Common myeloid progenitor, CD34-positive (primary cell): ENCODE measurements around the gene UVSSA.
A peak's percentile ranks its signal among the peaks of the same experiment; 100 is the strongest.

ENCODE experiments used
- CTCF ChIA-PET: fragments of 350-600 bp; sonication (Branson Sonifier 250); formaldehyde crosslinking; loops from one replicate; lab custom pipeline; 2021; ENCODE audit warnings: antibody characterized with exemption; lab: Charles Lee
- POLR2A ChIA-PET: fragments of 350-600 bp; sonication (Branson Sonifier 250); formaldehyde crosslinking; loops from one replicate; lab custom pipeline; 2021; ENCODE audit warnings: antibody characterized with exemption; lab: Charles Lee
- DNase-seq, 3 donors: peaks; one replicate each; pipeline versions ENCODE4 v3.0.0 to v3.0.0-alpha.2; 2013
- H3K27ac ChIP-seq, 2 experiments: 1 replicate in 1 of 2; 2 replicates in 1 of 2; pipeline ENCODE4 v1.7.0; 2013; ENCODE audit warnings: inconsistent platforms in 2 of 2, low read length in 2 of 2, mild to moderate bottlenecking in 2 of 2, low read depth in 1 of 2, moderate library complexity in 1 of 2; ENCODE audit not compliant: severe bottlenecking in 2 of 2, insufficient read depth in 1 of 2, poor library complexity in 1 of 2
- H3K27me3 ChIP-seq, 5 experiments: replicated peaks in 2 of 5; 1 replicate in 3 of 5; 2 replicates in 2 of 5; pipeline versions ENCODE4 v1.6.1 to v1.7.0; 2013; ENCODE audit warnings: low read length in 4 of 5, mild to moderate bottlenecking in 2 of 5, moderate library complexity in 2 of 5, inconsistent platforms in 1 of 5; ENCODE audit not compliant: insufficient read depth in 5 of 5, control insufficient read depth in 4 of 5
- H3K36me3 ChIP-seq, 4 experiments: 1 replicate in 2 of 4; 2 replicates in 2 of 4; pipeline versions ENCODE4 v1.6.1 to v1.7.0; 2013; ENCODE audit warnings: low read length in 3 of 4, control low read depth in 1 of 4, mild to moderate bottlenecking in 1 of 4; ENCODE audit not compliant: control insufficient read depth in 4 of 4, insufficient read depth in 4 of 4
- H3K4me1 ChIP-seq, 4 experiments: 1 replicate in 3 of 4; 2 replicates in 1 of 4; pipeline versions ENCODE4 v1.6.1 to v1.7.1; 2013; ENCODE audit warnings: low read length in 3 of 4, mild to moderate bottlenecking in 3 of 4, control low read depth in 1 of 4, inconsistent platforms in 1 of 4, moderate library complexity in 1 of 4; ENCODE audit not compliant: control insufficient read depth in 4 of 4, insufficient read depth in 4 of 4; ENCODE audit errors: control extremely low read depth in 1 of 4
- H3K4me3 ChIP-seq, 7 experiments: 1 replicate in 4 of 7; 2 replicates in 3 of 7; pipeline versions ENCODE4 v1.5.1 to v1.7.0; 2013; ENCODE audit warnings: mild to moderate bottlenecking in 7 of 7, low read length in 6 of 7, moderate library complexity in 6 of 7, inconsistent platforms in 2 of 7, low read depth in 2 of 7, control low read depth in 1 of 7; ENCODE audit not compliant: insufficient read depth in 4 of 7, control insufficient read depth in 1 of 7; ENCODE audit errors: extremely low read depth in 1 of 7
- H3K9me3 ChIP-seq, 5 experiments: 1 replicate in 4 of 5; 2 replicates in 1 of 5; pipeline versions ENCODE4 v1.6.1 to v1.7.1; 2013; ENCODE audit warnings: low read length in 4 of 5, mild to moderate bottlenecking in 2 of 5, inconsistent platforms in 1 of 5, low read depth in 1 of 5, moderate library complexity in 1 of 5; ENCODE audit not compliant: control insufficient read depth in 4 of 5, insufficient read depth in 2 of 5; ENCODE audit errors: control extremely low read depth in 1 of 5
- WGBS: methylation state at CpG from one replicate; pipeline ENCODE4 v1.1.5; 2013; ENCODE audit not compliant: insufficient coverage; 5-methylcytosine and 5-hydroxymethylcytosine counted together

UVSSA gene

GRCh38 chr4:1362046-1362445 is 15.0 kb downstream of the UVSSA start:
- no peak overlapping the region for H3K27ac ChIP-seq
- ChIA-PET POLR2A (no interaction called here), CTCF (no interaction called here)
- no peaks in the 10 kb centered on the region for H3K4me1 ChIP-seq
- no peak for DNase-seq
- peaks cover 0 to 7% (median 3%) of the 10 kb centered on the region in 4 experiments for H3K36me3 ChIP-seq
- H3K9me3 ChIP-seq: no peaks in the 10 kb centered on the region
- WGBS: 100% methylated on average over 8 of the region's 10 CpGs
- H3K4me3 ChIP-seq: no peak overlapping the region
- no peaks in the 10 kb centered on the region for H3K27me3 ChIP-seq

GRCh38 chr4:1362521-1362920 is 15.5 kb downstream of the UVSSA start:
- WGBS: 95% methylated on average over 17 of the region's 17 CpGs
- H3K27me3 ChIP-seq: no peaks in the 10 kb centered on the region
- no peak for DNase-seq
- no peak overlapping the region for H3K4me3 ChIP-seq
- no peaks in the 10 kb centered on the region for H3K9me3 ChIP-seq
- ChIA-PET CTCF (no interaction called here), POLR2A (no interaction called here)
- H3K27ac ChIP-seq: no peak overlapping the region
- H3K4me1 ChIP-seq: no peaks in the 10 kb centered on the region
- peaks cover 0 to 7% (median 3%) of the 10 kb centered on the region in 4 experiments for H3K36me3 ChIP-seq

GRCh38 chr4:1363513-1363912 is 16.5 kb downstream of the UVSSA start:
- CTCF ChIA-PET: no interaction called here
- Histone ChIP-seq H3K27ac (no peak overlapping the region), H3K4me3 (no peak overlapping the region), H3K4me1 (no peaks in the 10 kb centered on the region), H3K9me3 (no peaks in the 10 kb centered on the region), H3K36me3 (peaks cover 0 to 7% (median 3%) of the 10 kb centered on the region in 4 experiments), H3K27me3 (no peaks in the 10 kb centered on the region)
- 97% methylated on average over 10 of the region's 11 CpGs for WGBS
- DNase-seq: no peak
- POLR2A ChIA-PET: no interaction called here

DNA sequence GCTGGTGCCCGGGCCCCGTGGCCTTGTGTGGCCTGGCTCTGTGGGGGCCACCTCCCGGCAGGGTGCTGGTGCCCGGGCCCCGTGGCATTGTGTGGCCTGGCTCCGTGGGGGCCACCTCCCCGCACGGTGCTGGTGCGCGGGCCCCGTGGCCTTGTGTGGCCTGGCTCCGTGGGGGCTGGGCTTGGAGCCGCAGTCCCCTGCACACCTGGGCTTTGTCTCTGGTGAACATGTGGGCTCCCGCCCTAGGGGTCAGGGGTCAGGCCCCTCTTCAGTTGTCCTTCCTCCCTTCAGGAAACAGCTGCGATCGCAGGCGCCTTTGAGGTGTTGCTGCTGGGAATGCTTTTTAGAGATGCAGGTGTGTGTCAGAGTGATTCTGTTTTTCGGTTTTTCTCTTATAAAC is 17.2 kb downstream of the UVSSA start:
- no peaks in the 10 kb centered on the region for H3K9me3 ChIP-seq
- POLR2A ChIA-PET: no interaction called here
- no peaks in the 10 kb centered on the region for H3K27me3 ChIP-seq
- no peak for DNase-seq
- no peak overlapping the region for H3K4me3 ChIP-seq
- H3K27ac ChIP-seq: no peak overlapping the region
- H3K36me3 ChIP-seq: peaks cover 0 to 7% (median 3%) of the 10 kb centered on the region in 4 experiments
- H3K4me1 ChIP-seq: no peaks in the 10 kb centered on the region
- WGBS: over 99% methylated on average over 14 of the region's 18 CpGs
- CTCF ChIA-PET: no interaction called here

DNA sequence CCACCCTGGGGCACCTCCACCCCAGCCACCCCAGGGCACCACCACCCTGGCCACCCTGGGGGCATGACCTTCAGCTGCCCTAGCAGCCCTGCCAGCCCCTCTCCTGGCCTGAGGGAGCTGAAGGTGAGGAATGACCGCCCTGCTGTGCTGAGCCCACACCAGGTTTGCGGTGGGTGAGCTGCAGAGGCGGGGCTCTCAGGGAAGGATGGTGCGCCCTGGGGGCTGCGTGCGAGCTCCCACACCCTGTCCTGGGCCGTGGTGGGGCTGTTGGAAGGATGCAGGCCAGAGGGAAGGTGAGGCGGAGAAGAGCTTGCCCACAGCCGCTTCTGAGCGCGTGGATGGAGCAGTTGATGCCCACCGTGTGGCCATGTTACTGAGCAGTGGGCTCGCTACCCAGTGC is 17.7 kb downstream of the UVSSA start:
- WGBS: 95% methylated on average over 12 of the region's 13 CpGs
- Histone ChIP-seq H3K4me3 (no peak overlapping the region), H3K27me3 (no peaks in the 10 kb centered on the region), H3K9me3 (no peaks in the 10 kb centered on the region), H3K4me1 (no peaks in the 10 kb centered on the region), H3K27ac (no peak overlapping the region), H3K36me3 (peaks cover 0 to 7% (median 3%) of the 10 kb centered on the region in 4 experiments)
- DNase-seq: no peak
- CTCF ChIA-PET: interaction anchor here (0.9 kb wide), 1 partner anchor 27 kb away, joined by 3 read pairs; no protein-coding TSS in a partner anchor
- POLR2A ChIA-PET: no interaction called here

DNA sequence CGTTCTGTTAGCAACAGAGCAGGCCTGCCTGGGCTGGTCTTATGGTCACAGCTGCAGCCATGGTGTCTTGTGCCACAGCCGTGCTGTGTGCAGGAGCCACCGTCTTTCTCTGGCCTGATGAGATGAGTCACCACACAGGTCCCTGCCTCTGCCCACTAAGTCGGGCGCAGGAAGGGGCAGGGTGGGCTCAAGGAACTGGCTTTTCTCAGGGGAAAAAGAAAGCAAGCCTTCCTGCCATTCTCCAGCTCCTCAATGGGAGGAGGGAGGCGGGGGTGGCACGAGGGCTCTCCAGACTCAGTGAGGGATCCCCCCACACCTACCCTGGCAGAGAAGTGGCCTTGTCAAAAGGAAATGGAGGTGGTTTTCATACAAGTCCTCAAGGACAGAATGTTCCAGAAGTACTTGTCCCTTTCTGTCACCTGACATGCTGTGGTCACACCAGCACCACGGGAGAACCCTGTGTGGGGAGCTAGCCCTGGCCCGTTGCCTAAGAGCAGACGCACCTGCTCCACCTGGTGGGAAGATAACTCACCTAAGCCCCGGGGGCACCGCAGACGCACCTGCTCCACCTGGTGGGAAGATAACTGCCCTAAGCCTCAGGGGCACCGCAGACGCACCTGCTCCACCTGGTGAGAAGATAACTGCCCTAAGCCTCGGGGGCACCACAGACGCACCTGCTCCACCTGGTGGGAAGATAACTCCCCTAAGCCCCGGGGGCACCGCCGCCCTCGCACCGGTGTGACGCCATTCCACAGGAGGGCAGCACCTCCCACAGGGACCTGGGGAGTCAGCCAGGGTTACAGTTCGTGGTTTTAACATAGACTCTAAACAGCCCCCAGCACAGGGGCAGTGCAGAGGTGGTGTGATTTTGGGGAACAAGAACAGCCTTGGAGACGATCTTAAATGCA is 18.5 kb downstream of the UVSSA start:
- Histone ChIP-seq H3K4me1 (no peaks in the 10 kb centered on the region), H3K4me3 (no peak overlapping the region), H3K27ac (no peak overlapping the region), H3K27me3 (no peaks in the 10 kb centered on the region), H3K9me3 (no peaks in the 10 kb centered on the region), H3K36me3 (peaks cover 0 to 7% (median 3%) of the 10 kb centered on the region in 4 experiments)
- 91% methylated on average over 18 of the region's 25 CpGs for WGBS
- CTCF ChIA-PET: interaction anchor here (0.9 to 1.6 kb wide), 2 partner anchors 11 to 26 kb away, joined by 3 read pairs; no protein-coding TSS in a partner anchor
- POLR2A ChIA-PET: no interaction called here
- DNase-seq: peak in 2 of 3 donors; percentile 5 to 6
